ENCODE measurements around the gene EP400. TPM values are rescaled to one million over a fixed set of nuclear protein-coding genes. Genes with fewer than 3 reads are reported as not detected.

The EP400 gene
- total and polyA plus RNA-seq, 2 of the 8 experiments (the other 6 are each of a cell fraction or from before 2014, with no cell fraction given), result 13.1 to 69.7 TPM

DNA sequence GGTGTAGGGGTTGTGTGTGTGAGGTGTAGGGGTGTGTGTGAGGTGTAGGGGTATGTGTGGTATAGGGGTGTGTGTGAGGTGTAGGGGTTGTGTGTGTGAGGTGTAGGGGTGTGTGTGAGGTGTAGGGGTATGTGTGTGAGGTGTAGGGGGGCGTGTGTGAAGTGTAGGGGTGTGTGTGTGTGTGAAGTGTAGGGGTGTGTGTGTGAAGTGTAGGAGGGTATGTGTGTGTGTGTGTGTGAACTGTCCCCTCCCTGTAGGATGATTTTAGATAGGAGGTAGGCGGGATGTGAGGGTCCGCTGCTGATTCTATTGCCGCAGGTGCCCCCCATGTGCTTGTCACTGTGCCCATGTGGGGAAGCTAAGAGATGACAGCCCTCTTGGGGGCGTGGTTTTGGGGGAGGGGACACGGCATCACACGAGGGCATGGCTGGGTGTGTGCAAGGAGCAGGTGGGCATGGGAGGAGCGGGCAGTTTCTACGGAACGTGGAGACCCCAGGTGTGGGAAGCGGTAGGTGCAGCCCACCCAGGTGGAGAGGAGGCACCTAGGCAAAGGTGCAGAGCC lies 105.9 kb downstream of the EP400 start (continued):
- TF ChIP-seq TAF7 (optimal IDR thresholded peaks at IDR 0.05; ENCODE audit: borderline replicate concordance, low read depth, low read length) (no peak), BACH1 (IDR thresholded peaks at IDR 0.05; ENCODE audit: low read length) (no peak), JUND (IDR thresholded peaks at IDR 0.05; ENCODE audit: low read length) (no peak), GTF2F1 (IDR thresholded peaks at IDR 0.05; ENCODE audit: borderline replicate concordance, low read depth, low read length) (no peak), SRF (IDR thresholded peaks at IDR 0.05; ENCODE audit: low read depth, low read length) (no peak), TEAD4 (IDR thresholded peaks at IDR 0.05; ENCODE audit: low read depth, low read length) (no peak), TBP (IDR thresholded peaks at IDR 0.05; ENCODE audit: low read depth, low read length) (no peak)

All from H1 (cell line).